ENCODE results near the gene ASCL3. TPM values are rescaled to one million over a fixed set of nuclear protein-coding genes. Genes with fewer than 3 reads are reported as not detected.
"Not testable (repeated sequence)": the region's sequence is repeated elsewhere in the genome, so short reads cannot be mapped to it uniquely, and the experiment has no call there.

The ASCL3 gene
- total and polyA plus RNA-seq, 2 experiments from 2014 or later, result not detected

DNA sequence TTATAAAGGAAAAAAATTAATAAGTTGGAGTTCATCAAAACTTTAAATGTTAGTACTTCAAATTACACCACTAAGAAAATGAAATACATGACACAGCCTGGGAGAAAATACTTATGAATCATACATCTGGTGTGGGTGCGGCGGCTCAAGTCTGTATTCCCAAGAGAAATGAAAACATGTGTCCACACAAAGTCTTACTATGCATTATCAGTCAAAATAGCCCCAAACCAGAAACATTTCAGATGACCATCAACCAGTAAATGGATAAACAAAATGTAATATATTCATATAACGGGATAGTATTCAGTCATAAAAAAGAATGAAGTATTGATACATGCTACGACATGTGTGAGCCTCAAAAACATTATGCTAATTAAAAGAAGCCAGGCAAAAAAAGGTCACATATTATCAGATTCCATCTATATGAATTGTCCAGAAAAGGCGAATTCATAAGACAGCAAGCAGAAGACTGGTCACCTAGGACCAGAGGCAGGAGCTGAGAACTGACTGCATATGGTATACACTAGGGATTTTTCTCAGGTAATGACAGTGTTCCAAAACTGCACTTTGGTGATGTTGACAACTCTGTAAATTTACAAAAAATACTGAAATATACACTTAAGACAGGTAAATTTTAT, 37.2 kb downstream of the ASCL3 start (continued):
- TF ChIP-seq, protein P1, sequence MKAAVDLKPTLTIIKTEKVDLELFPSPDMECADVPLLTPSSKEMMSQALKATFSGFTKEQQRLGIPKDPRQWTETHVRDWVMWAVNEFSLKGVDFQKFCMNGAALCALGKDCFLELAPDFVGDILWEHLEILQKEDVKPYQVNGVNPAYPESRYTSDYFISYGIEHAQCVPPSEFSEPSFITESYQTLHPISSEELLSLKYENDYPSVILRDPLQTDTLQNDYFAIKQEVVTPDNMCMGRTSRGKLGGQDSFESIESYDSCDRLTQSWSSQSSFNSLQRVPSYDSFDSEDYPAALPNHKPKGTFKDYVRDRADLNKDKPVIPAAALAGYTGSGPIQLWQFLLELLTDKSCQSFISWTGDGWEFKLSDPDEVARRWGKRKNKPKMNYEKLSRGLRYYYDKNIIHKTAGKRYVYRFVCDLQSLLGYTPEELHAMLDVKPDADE (IDR thresholded peaks at IDR 0.05), result no peak
- no peak for TF ChIP-seq NANOG (IDR thresholded peaks at IDR 0.05; ENCODE audit: borderline replicate concordance)
- TF ChIP-seq, protein P2, sequence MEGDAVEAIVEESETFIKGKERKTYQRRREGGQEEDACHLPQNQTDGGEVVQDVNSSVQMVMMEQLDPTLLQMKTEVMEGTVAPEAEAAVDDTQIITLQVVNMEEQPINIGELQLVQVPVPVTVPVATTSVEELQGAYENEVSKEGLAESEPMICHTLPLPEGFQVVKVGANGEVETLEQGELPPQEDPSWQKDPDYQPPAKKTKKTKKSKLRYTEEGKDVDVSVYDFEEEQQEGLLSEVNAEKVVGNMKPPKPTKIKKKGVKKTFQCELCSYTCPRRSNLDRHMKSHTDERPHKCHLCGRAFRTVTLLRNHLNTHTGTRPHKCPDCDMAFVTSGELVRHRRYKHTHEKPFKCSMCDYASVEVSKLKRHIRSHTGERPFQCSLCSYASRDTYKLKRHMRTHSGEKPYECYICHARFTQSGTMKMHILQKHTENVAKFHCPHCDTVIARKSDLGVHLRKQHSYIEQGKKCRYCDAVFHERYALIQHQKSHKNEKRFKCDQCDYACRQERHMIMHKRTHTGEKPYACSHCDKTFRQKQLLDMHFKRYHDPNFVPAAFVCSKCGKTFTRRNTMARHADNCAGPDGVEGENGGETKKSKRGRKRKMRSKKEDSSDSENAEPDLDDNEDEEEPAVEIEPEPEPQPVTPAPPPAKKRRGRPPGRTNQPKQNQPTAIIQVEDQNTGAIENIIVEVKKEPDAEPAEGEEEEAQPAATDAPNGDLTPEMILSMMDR (conservative IDR thresholded peaks at IDR 0.05; ENCODE audit: low read depth in 2 of 2), result no peak
- TF ChIP-seq STAT1 (IDR thresholded peaks at IDR 0.05; ENCODE audit: unreplicated experiment), result no peak

DNA sequence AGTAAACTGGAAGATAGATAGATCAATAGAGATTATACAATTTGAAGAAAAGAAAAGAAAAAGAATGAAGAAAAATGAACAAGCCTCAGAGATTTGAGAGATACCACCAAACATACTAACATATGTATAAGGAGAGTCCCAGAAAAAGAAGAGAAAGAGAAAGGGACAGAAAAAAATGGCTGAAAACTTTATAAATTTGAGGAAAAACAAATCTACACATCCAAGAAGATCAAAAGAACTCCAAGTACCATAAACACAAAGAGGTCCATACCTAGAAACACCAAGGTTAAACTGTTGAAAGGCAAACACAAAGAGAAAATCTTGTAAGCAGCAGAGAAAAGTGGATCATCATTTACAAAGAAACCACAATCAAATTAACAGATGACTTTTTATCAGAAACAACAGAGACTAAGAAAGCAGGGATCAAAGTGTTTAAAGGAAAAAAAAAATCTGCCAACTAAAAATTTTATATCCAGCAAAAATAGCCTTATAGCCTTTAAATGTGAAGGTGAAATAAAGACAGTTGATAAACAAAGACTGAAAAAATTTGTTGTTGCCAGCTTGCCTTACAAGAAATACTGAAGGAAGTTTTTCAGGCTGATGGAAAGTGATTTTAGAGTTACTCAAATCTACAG, 43.6 kb downstream of the ASCL3 start:
- Mint-ChIP-seq H3K4me3 (no peak overlapping the region; the same call in 2 of the 3 replicates), H3K27me3 (ENCODE audit: insufficient read depth, low read depth, poor library complexity) (no peaks in the 10 kb centered on the region), H3K36me3 (ENCODE audit: low read depth) (no peaks in the 10 kb centered on the region), H3K9me3 (peaks cover 9% of the 10 kb centered on the region; the same call in 2 of the 3 replicates), H3K27ac (no peak overlapping the region), H3K4me1 (no peaks in the 10 kb centered on the region)
- H3K4me2 ChIP-seq, result no peak overlapping the region
- no peak overlapping the region for H3K27ac ChIP-seq (ENCODE audit: low read depth)
- TF ChIP-seq, protein P2 (conservative IDR thresholded peaks at IDR 0.05; ENCODE audit: low read depth in 2 of 2), result no peak
- TF ChIP-seq POLR2AphosphoS5 (IDR thresholded peaks at IDR 0.05; ENCODE audit: low read depth) (no peak), CREB1 (CRISPR knock-in tag; IDR thresholded peaks at IDR 0.05; ENCODE audit: low read depth) (no peak), STAT1 (IDR thresholded peaks at IDR 0.05; ENCODE audit: unreplicated experiment) (no peak), EZH2phosphoT487 (IDR thresholded peaks at IDR 0.05; ENCODE audit: unreplicated experiment) (no peak), EZH2 (IDR thresholded peaks at IDR 0.05; ENCODE audit: low read depth, unreplicated experiment) (no peak), ZNF114 (CRISPR knock-in tag; IDR thresholded peaks at IDR 0.05) (no peak)
- TF ChIP-seq, protein P1 (IDR thresholded peaks at IDR 0.05), result no peak
- TF ChIP-seq, protein P3, sequence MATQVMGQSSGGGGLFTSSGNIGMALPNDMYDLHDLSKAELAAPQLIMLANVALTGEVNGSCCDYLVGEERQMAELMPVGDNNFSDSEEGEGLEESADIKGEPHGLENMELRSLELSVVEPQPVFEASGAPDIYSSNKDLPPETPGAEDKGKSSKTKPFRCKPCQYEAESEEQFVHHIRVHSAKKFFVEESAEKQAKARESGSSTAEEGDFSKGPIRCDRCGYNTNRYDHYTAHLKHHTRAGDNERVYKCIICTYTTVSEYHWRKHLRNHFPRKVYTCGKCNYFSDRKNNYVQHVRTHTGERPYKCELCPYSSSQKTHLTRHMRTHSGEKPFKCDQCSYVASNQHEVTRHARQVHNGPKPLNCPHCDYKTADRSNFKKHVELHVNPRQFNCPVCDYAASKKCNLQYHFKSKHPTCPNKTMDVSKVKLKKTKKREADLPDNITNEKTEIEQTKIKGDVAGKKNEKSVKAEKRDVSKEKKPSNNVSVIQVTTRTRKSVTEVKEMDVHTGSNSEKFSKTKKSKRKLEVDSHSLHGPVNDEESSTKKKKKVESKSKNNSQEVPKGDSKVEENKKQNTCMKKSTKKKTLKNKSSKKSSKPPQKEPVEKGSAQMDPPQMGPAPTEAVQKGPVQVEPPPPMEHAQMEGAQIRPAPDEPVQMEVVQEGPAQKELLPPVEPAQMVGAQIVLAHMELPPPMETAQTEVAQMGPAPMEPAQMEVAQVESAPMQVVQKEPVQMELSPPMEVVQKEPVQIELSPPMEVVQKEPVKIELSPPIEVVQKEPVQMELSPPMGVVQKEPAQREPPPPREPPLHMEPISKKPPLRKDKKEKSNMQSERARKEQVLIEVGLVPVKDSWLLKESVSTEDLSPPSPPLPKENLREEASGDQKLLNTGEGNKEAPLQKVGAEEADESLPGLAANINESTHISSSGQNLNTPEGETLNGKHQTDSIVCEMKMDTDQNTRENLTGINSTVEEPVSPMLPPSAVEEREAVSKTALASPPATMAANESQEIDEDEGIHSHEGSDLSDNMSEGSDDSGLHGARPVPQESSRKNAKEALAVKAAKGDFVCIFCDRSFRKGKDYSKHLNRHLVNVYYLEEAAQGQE (IDR thresholded peaks at IDR 0.05; ENCODE audit: unreplicated experiment), result no peak
- no peaks in the 10 kb centered on the region for H3K36me3 ChIP-seq (ENCODE audit: insufficient read depth)
- H3K4me3 ChIP-seq, result no peak overlapping the region
- H3K79me2 ChIP-seq (replicated peaks; ENCODE audit: insufficient read depth), result no peaks in the 10 kb centered on the region
- no peaks in the 10 kb centered on the region for H3K9me2 ChIP-seq (ENCODE audit: insufficient read depth)
- no peak for DNase-seq (ENCODE audit: low spot score)
- no peaks in the 10 kb centered on the region for H3K4me1 ChIP-seq (ENCODE audit: insufficient read depth)
- no peaks in the 10 kb centered on the region for H3F3A ChIP-seq (replicated peaks; ENCODE audit: low read depth)
- no peak overlapping the region for H2AFZ ChIP-seq
- no peaks in the 10 kb centered on the region for H3K27me3 ChIP-seq (ENCODE audit: insufficient read depth)
- no peaks in the 10 kb centered on the region for H4K20me1 ChIP-seq (replicated peaks; ENCODE audit: insufficient read depth)
- no peak for ATAC-seq

DNA sequence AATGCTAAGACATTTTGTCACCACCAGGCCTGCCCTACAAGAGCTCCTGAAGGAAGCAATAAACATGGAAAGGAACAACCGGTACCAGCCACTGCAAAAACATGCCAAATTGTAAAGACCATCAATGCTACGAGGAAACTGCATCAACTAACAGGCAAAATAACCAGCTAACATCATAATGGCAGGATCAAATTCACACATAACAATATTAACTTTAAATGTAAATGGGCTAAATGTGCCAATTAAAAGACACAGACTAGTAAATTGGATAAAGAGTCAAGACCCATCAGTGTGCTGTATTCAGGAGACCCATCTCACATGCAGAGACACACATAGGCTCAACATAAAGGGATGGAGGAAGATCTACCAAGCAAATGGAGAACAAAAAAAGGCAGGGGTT, 51.6 kb downstream of the ASCL3 start:
- Mint-ChIP-seq H3K36me3 (ENCODE audit: low read depth) (peaks cover 10% of the 10 kb centered on the region; the same call in 1 of the 3 replicates), H3K9me3 (peaks cover 26% of the 10 kb centered on the region)
- H3K4me3 ChIP-seq; DNase-seq (ENCODE audit: low spot score); H3K9me2 ChIP-seq (ENCODE audit: insufficient read depth); H3K4me2 ChIP-seq; H3K27ac Mint-ChIP-seq; H4K20me1 ChIP-seq (replicated peaks; ENCODE audit: insufficient read depth); ATAC-seq; H2AFZ ChIP-seq; H3K4me3 Mint-ChIP-seq; H3K4me1 ChIP-seq (ENCODE audit: insufficient read depth); H3K27me3 Mint-ChIP-seq (ENCODE audit: insufficient read depth, low read depth, poor library complexity); H3F3A ChIP-seq (replicated peaks; ENCODE audit: low read depth); H3K4me1 Mint-ChIP-seq; H3K27me3 ChIP-seq (ENCODE audit: insufficient read depth); H3K27ac ChIP-seq (ENCODE audit: low read depth); H3K36me3 ChIP-seq (ENCODE audit: insufficient read depth); H3K79me2 ChIP-seq (replicated peaks; ENCODE audit: insufficient read depth): not testable (repeated sequence)
